ENCODE data around the gene GID8.
A peak's percentile ranks its signal among the peaks of the same experiment; 100 is the strongest.
"Not testable (repeated sequence)": the region's sequence is repeated elsewhere in the genome, so short reads cannot be mapped to it uniquely, and the experiment has no call there.

The GID8 gene

GRCh38 chr20:62922451-62922921 is 15.5 kb upstream of the GID8 start:
- no peak for DNase-seq (ENCODE audit: low read depth)

- not testable (repeated sequence) for DNase-seq (ENCODE audit: low read depth)
Measured at GRCh38 chr20:62923059-62923668, 14.8 kb upstream of the GID8 start.

GRCh38 chr20:62923669-62924441 is 14.1 kb upstream of the GID8 start:
- DNase-seq (ENCODE audit: low read depth) = no peak

- DNase-seq (ENCODE audit: low read depth) = no peak
Measured at GRCh38 chr20:62924442-62925075, 13.4 kb upstream of the GID8 start.

- no peak for DNase-seq (ENCODE audit: low read depth)
Measured at GRCh38 chr20:62925076-62925419, 12.9 kb upstream of the GID8 start.

- DNase-seq (ENCODE audit: low read depth) = peak; percentile 35
Measured at GRCh38 chr20:62925420-62926228, 12.3 kb upstream of the GID8 start.

GRCh38 chr20:62926229-62927127 is 11.5 kb upstream of the GID8 start, which contains the start of gene DIDO1:
Gene DIDO1 (minus strand): TSS chr20:62926505.
- peak; percentile 91 for DNase-seq (ENCODE audit: low read depth)

- DNase-seq (ENCODE audit: low read depth) = no peak
Measured at GRCh38 chr20:62927128-62927705, 10.7 kb upstream of the GID8 start.

- DNase-seq (ENCODE audit: low read depth) = no peak
Measured at GRCh38 chr20:62928246-62928939, 9.6 kb upstream of the GID8 start.

GRCh38 chr20:62929051-62929538 is 8.9 kb upstream of the GID8 start:
- peak; percentile 54 for DNase-seq (ENCODE audit: low read depth)

- DNase-seq (ENCODE audit: low read depth) = no peak
Measured at GRCh38 chr20:62931464-62931863, 6.5 kb upstream of the GID8 start.

- no peak for DNase-seq (ENCODE audit: low read depth)
Measured at GRCh38 chr20:62933966-62934365, 4.0 kb upstream of the GID8 start.

GRCh38 chr20:62935204-62935967 is 2.6 kb upstream of the GID8 start:
- DNase-seq (ENCODE audit: low read depth) = no peak

- no peak for DNase-seq (ENCODE audit: low read depth)
Measured at GRCh38 chr20:62935968-62936585, 1.9 kb upstream of the GID8 start.

GRCh38 chr20:62937268-62938104 is 461 bp upstream of the GID8 start:
- peak; percentile 97 for DNase-seq (ENCODE audit: low read depth)

GRCh38 chr20:62940875-62941274 is 2.9 kb downstream of the GID8 start:
- no peak for DNase-seq (ENCODE audit: low read depth)

GRCh38 chr20:62941792-62942191 is 3.8 kb downstream of the GID8 start:
- DNase-seq (ENCODE audit: low read depth) = no peak

GRCh38 chr20:62942456-62942855 is 4.5 kb downstream of the GID8 start:
- no peak for DNase-seq (ENCODE audit: low read depth)

Measured in activated T-cell treated with anti-CD3 and anti-CD28 coated beads for 48 hours (primary cell).